Activated B cell treated with CpG ODN at 0.5 μM for 24 hours (primary cell): ENCODE results near the gene GTF2F1. TPM values are rescaled to one million over a fixed set of nuclear protein-coding genes. Genes with fewer than 3 reads are reported as not detected.

Experiments
- ATAC-seq: fragments of 200-7000 bp; cut with Tn5 transposase; one replicate; pipeline ENCODE4 v1.10.0; 2021; ENCODE audit warnings: low read depth, mild to moderate bottlenecking, moderate library complexity
- CTCF ChIA-PET: fragments of 350-600 bp; sonication (Branson Sonifier 250); formaldehyde crosslinking; loops from one replicate; lab custom pipeline; 2021; ENCODE audit warnings: antibody characterized with exemption; lab: Charles Lee
- POLR2A ChIA-PET: fragments of 350-600 bp; sonication (Branson Sonifier 250); formaldehyde crosslinking; loops from one replicate; lab custom pipeline; 2021; ENCODE audit warnings: antibody characterized with exemption; lab: Charles Lee
- DNase-seq: peaks from one replicate; pipeline ENCODE4 v3.0.0; 2022
- H3K27ac Mint-ChIP-seq: one replicate; pipeline ENCODE4 v1.8.0; 2020; ENCODE audit warnings: mixed read lengths
- H3K27me3 Mint-ChIP-seq: one replicate; pipeline ENCODE4 v1.8.0; 2021; ENCODE audit warnings: mixed read lengths
- H3K36me3 Mint-ChIP-seq: one replicate; pipeline ENCODE4 v1.8.0; 2021; ENCODE audit warnings: low read depth, mixed read lengths
- H3K4me1 Mint-ChIP-seq: one replicate; pipeline ENCODE4 v1.8.0; 2021; ENCODE audit warnings: mixed read lengths
- H3K4me3 Mint-ChIP-seq: one replicate; pipeline ENCODE4 v1.8.0; 2020; ENCODE audit warnings: mild to moderate bottlenecking, mixed read lengths
- H3K9me3 Mint-ChIP-seq: one replicate; pipeline ENCODE4 v1.8.0; 2020; ENCODE audit warnings: mixed read lengths
- intact Hi-C: fragments of 100-400 bp; cut with micrococcal nuclease; formaldehyde crosslinking; loops from one replicate; pipeline ENCODE4 v1.15.1; 2024
- total RNA-seq: library from RNA; stranded (reverse); gene quantifications from 2 replicates; pipeline ENCODE4 v1.2.3, GENCODE V29; 2022
- TF ChIP-seq, protein P1 (sequence below): fragments of 200-600 bp; IDR thresholded peaks from one replicate; pipeline ENCODE4 v1.8.0; 2022; ENCODE audit warnings: antibody characterized with exemption, mild to moderate bottlenecking

GTF2F1 gene
- total RNA-seq, 1 donor from 2014 or later: 67.6 TPM

DNA sequence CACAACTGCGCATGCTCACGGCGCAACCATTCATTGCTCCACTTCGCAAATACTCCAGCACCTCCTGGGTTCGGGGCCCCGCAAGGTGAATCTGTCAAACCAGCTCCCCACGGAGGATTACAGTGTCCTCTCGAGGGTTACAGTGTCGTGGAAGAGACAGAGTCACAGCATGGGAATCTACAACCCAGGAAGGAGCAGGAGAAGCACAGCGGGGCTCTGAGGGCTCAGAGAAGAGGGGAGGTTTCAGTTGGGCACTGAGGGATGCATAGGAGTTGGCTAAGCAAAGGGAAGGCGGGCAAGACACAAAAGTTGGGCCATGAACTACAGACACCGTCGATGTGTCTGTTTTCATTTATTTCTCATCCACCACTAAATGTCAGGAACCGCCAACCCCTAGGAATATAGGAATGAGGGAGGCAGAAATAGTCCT lies 1.0 kb upstream of the GTF2F1 start:
- TF ChIP-seq, protein P1, sequence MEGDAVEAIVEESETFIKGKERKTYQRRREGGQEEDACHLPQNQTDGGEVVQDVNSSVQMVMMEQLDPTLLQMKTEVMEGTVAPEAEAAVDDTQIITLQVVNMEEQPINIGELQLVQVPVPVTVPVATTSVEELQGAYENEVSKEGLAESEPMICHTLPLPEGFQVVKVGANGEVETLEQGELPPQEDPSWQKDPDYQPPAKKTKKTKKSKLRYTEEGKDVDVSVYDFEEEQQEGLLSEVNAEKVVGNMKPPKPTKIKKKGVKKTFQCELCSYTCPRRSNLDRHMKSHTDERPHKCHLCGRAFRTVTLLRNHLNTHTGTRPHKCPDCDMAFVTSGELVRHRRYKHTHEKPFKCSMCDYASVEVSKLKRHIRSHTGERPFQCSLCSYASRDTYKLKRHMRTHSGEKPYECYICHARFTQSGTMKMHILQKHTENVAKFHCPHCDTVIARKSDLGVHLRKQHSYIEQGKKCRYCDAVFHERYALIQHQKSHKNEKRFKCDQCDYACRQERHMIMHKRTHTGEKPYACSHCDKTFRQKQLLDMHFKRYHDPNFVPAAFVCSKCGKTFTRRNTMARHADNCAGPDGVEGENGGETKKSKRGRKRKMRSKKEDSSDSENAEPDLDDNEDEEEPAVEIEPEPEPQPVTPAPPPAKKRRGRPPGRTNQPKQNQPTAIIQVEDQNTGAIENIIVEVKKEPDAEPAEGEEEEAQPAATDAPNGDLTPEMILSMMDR: no peak
- H3K4me1 Mint-ChIP-seq: peaks cover 23% of the 10 kb centered on the region
- CTCF ChIA-PET: no interaction called here
- H3K36me3 Mint-ChIP-seq: peaks cover 26% of the 10 kb centered on the region
- no peaks in the 10 kb centered on the region for H3K9me3 Mint-ChIP-seq
- no peaks in the 10 kb centered on the region for H3K27me3 Mint-ChIP-seq
- ATAC-seq: no peak
- DNase-seq: no peak
- POLR2A ChIA-PET: interaction anchor here (1.1 to 1.6 kb wide), 3 partner anchors 9 to 64 kb away, joined by 3 to 15 read pairs (median 6); partner anchors contain the start of gene KHSRP
- intact Hi-C loops: loop anchor here (1.0 to 2.0 kb wide), 6 partner anchors 21 to 195 kb away; partner anchors contain the start of gene CLPP
- H3K27ac Mint-ChIP-seq: peak overlapping the region; percentile 94
- peak overlapping the region; percentile 94 for H3K4me3 Mint-ChIP-seq

DNA sequence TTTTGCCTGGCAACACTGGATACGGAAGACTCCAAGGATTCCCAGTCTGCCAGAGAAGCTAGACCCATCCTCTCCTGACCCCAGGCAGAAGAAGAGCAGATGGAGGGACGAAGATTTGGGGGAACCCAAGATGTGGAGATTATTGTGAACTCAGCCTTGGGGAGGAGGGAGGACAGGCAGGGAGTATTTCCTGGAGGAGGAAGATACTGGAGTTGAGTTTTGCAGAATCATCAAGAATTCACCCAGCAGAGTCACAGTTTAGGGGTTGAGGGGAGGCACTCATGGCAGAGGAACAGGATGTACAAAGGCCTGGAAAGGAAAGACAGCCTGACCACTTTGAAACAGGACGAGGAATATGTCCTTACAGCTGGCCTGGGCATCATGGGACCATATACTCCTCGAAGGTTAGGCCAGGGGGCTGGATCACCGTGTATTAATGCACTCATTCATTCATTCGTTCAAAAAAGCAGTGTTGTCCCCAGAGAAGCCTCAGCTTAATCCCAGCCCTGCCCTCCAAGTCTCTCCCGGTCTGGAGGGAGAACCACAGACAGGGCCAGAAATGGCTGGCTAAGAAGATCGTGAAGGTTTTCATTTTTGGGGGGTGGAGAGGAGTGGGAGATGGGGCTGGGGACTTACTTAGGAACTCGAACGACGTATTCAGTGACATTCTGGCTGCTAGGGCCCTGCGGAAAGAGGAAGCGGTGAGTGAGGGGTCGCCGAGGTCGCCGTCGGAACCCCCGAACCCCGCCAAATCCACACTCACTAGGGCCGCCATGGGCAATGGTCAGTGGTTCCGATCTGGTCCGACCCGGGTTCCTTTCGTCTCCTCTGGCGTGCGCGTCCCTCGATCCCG lies 517 bp downstream of the GTF2F1 start:
- Mint-ChIP-seq H3K27ac (peak overlapping the region; percentile 94), H3K9me3 (no peaks in the 10 kb centered on the region), H3K36me3 (peaks cover 38% of the 10 kb centered on the region), H3K4me1 (peaks cover 23% of the 10 kb centered on the region), H3K27me3 (no peaks in the 10 kb centered on the region), H3K4me3 (peak overlapping the region; percentile 94)
- TF ChIP-seq, protein P1: no peak
- CTCF ChIA-PET: no interaction called here
- POLR2A ChIA-PET: interaction anchor here (0.8 to 1.6 kb wide), 4 partner anchors 19 to 89 kb away, joined by 4 to 15 read pairs (median 8); partner anchors contain the start of genes ALKBH7, DENND1C and KHSRP
- no peak for DNase-seq
- intact Hi-C loops: loop anchor here (1.0 to 2.0 kb wide), 6 partner anchors 19 to 193 kb away; partner anchors contain the start of gene CLPP
- peak; percentile 1 for ATAC-seq

DNA sequence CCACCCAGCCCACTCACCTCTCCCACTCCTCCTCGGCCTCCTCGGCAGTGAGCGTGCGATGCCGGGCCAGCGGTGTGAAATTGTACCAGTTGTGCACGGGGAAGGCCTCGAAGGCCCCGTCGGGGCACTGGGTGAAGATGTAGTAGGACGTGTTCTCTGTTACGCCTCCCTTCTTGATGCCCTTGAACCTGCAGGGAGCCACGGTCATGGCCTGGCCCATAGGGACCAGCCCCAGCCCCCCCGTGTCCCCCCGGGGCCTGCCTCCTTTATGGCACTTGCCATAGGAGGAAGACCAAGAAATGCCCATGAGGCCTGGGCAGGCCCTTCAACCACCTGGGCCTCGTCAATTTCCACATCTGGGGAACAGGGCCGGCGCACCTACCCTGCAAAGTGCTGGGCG lies 5.6 kb downstream of the GTF2F1 start:
- Mint-ChIP-seq H3K36me3 (peaks cover 72% of the 10 kb centered on the region), H3K4me1 (peaks cover 12% of the 10 kb centered on the region), H3K27me3 (no peaks in the 10 kb centered on the region), H3K4me3 (no peak overlapping the region), H3K9me3 (no peaks in the 10 kb centered on the region), H3K27ac (no peak overlapping the region)
- DNase-seq (no peak), ATAC-seq (no peak)
- intact Hi-C loops: no loop called here
- ChIA-PET CTCF (no interaction called here), POLR2A (no interaction called here)
- TF ChIP-seq, protein P1: no peak

DNA sequence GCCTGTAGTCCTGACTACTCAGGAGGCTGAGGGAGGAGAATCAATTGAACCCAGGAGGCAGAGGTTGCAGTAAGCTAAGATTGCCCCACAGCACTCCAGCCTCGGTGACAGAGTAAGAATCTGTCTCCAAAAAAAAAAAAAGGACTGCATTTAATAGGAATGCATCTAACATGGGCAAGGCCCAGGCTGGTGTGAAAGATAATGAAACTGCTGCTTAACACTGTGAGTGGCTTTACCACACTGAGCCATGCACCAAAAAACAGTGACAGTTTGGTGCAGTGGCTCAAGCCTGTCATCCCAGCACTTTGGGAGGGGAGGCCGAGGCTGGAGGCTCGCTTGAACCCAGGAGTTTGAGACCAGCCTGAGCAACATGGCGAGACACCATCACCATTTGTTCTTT lies 8.6 kb downstream of the GTF2F1 start:
- POLR2A ChIA-PET: no interaction called here
- Mint-ChIP-seq H3K36me3 (peaks cover 85% of the 10 kb centered on the region), H3K27ac (no peak overlapping the region)

DNA sequence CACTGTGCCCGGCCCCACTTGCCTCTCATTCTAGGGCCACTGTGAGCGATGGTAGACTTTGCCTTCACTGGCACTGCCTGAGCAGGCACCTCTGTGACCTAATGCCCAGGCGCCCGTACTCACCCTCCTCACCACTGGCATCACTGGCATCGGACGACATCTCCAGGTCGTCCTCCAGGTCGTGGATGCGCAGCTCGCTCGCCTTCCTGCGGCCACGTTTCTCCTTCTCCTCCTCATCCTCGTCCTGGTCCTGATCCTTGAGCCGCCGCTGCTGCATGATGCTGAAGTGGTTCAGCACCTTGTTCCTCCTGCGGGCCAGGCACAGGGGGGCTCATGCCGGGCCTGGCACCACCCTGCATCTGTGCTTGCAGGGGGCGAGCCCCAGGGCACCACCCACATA lies 9.8 kb downstream of the GTF2F1 start:
- Mint-ChIP-seq H3K36me3 (peaks cover 86% of the 10 kb centered on the region), H3K27ac (no peak overlapping the region), H3K9me3 (peaks cover 4% of the 10 kb centered on the region), H3K4me3 (no peak overlapping the region), H3K27me3 (no peaks in the 10 kb centered on the region), H3K4me1 (no peaks in the 10 kb centered on the region)
- ChIA-PET POLR2A (no interaction called here), CTCF (no interaction called here)
- TF ChIP-seq, protein P1: no peak
- ATAC-seq: no peak
- intact Hi-C loops: no loop called here
- DNase-seq: no peak

More for the DNA sequence above, 8.6 kb downstream of the GTF2F1 start:
- CTCF ChIA-PET: no interaction called here
- intact Hi-C loops: no loop called here
- Mint-ChIP-seq H3K4me3 (no peak overlapping the region), H3K9me3 (peaks cover 4% of the 10 kb centered on the region), H3K4me1 (no peaks in the 10 kb centered on the region), H3K27me3 (no peaks in the 10 kb centered on the region)
- TF ChIP-seq, protein P1: no peak
- no peak for DNase-seq
- ATAC-seq: no peak
